ENCODE results near the gene LEMD2. TPM values are rescaled to one million over a fixed set of nuclear protein-coding genes. Genes with fewer than 3 reads are reported as not detected.

The LEMD2 gene
- total and polyA plus RNA-seq, 2 donors (not counting 3 experiments of a cell fraction or from before 2014, with no cell fraction given) = 61.1 to 81.8 TPM

DNA sequence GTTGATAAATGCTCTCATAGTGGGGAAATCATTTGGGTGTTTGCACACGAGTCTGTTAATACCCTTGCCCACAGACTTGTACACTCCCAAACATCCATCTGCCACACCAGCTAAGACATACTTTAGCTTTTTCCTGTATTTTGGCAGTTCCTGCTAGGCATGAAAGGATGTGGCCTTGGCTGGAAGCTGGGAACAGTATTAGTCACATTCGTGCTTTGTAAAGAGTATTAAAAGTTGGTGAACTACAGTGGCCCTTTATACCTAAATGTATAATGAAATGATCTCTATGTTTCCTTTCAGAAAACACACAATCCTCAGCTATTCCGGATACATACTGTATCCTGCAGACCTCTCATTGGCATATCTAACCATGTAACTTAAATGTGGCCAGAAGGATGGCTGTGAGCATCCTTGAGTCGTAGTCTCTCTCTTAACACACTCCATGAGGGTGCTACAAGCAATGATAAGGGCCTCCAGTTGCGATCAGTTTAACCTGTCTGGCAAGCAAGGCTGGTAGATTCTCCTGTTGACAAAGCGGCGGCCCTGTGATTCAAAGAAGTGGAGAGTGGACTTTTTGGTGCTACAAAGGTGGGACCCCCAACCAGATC is 1.5 kb downstream of the LEMD2 start:
- H3K36me3 ChIP-seq (ENCODE audit: control insufficient read depth in 2 of 2, extremely low read depth in 1 of 2, insufficient read depth in 2 of 2, low read length in 2 of 2) = peaks cover 8 to 20% of the 10 kb centered on the region in 2 experiments
- H3K79me2 ChIP-seq (ENCODE audit: control insufficient read depth, insufficient read depth, low read length) = peaks cover 41% of the 10 kb centered on the region
- TSS peak; percentile 47 for BruUV-seq (replicated peaks)
- no peak overlapping the region for H2AFZ ChIP-seq (ENCODE audit: low read depth, low read length)
- no peaks in the 10 kb centered on the region for H3K27me3 ChIP-seq (ENCODE audit: control insufficient read depth in 2 of 2, insufficient read depth in 2 of 2, low read length in 2 of 2)
- H3K27ac ChIP-seq (ENCODE audit: insufficient read depth, low read depth, low read length) = peak overlapping the region; percentile 94
- dilution Hi-C loops (cut with MboI; ENCODE audit: extremely low pct_ligation_motif_present, low sequenced_read_pairs) (no loop called here), intact Hi-C loops (cut with micrococcal nuclease) (no loop called here)
- TF ChIP-seq GATA2 (IDR thresholded peaks at IDR 0.05; ENCODE audit: insufficient read depth, insufficient read length, low read depth, low read length) (no peak), JUN (IDR thresholded peaks at IDR 0.05; ENCODE audit: borderline replicate concordance, insufficient read depth, insufficient read length, low read depth) (no peak), POLR2AphosphoS5 (IDR thresholded peaks at IDR 0.05; ENCODE audit: insufficient read depth, low read depth, low read length) (no peak), POLR2A (IDR thresholded peaks at IDR 0.05; ENCODE audit: low read depth, low read length) (no peak), EZH2 (IDR thresholded peaks at IDR 0.05; ENCODE audit: borderline replicate concordance, low read depth, low read length, severe bottlenecking) (no peak), CTCF (IDR thresholded peaks at IDR 0.05; ENCODE audit: extremely low read depth in 1 of 2, insufficient read depth in 1 of 2, low read depth in 1 of 2, low read length in 2 of 2) (no peak), MAX (IDR thresholded peaks at IDR 0.05; ENCODE audit: insufficient read depth, insufficient read length) (no peak), FOS (IDR thresholded peaks at IDR 0.05; ENCODE audit: borderline replicate concordance, insufficient read depth, low read length) (no peak), MYC (IDR thresholded peaks at IDR 0.05; ENCODE audit: low read depth, low read length) (no peak)
- H3K4me3 ChIP-seq (replicated peaks in 1 of 3; ENCODE audit: insufficient read depth in 1 of 3, low read depth in 1 of 3, low read length in 3 of 3) = peak overlapping the region; percentile 48 to 83 (median 76)
- no peaks in the 10 kb centered on the region for H3K9me3 ChIP-seq (replicated peaks; ENCODE audit: control insufficient read depth, insufficient read depth, low read length)
- no peaks in the 10 kb centered on the region for H3K9me1 ChIP-seq (replicated peaks; ENCODE audit: control insufficient read depth, extremely low read depth, insufficient read depth, low read length)
- peak overlapping the region; percentile 96 for H3K9ac ChIP-seq (replicated peaks; ENCODE audit: extremely low read depth, insufficient read depth, low read length)
- H3K4me2 ChIP-seq (ENCODE audit: insufficient read depth, low read length) = peak overlapping the region; percentile 80
- ChIA-PET CTCF (interaction anchor here (1.0 to 8.8 kb wide), 8 partner anchors 9 to 268 kb away, joined by 3 to 155 read pairs (median 4); no protein-coding TSS in a partner anchor), POLR2A (interaction anchor here (1.5 to 5.4 kb wide), 2 partner anchors 9 to 16 kb away, joined by 8 to 22 read pairs; no protein-coding TSS in a partner anchor)
- no peaks in the 10 kb centered on the region for H4K20me1 ChIP-seq (replicated peaks; ENCODE audit: control insufficient read depth, extremely low read depth, insufficient read depth, low read length)
- FAIRE-seq (peak; percentile 93), DNase-seq (ENCODE audit: low read depth, low spot score) (peak; percentile 64)
- peaks cover 48% of the 10 kb centered on the region for H3K4me1 ChIP-seq (ENCODE audit: control insufficient read depth, extremely low read depth, insufficient read depth, low read length)
